T47D (cell line): Measurements from ENCODE around the gene LRRC71.

Experiments used
- DNase-seq, 2 experiments: peaks; one replicate each; pipeline versions ENCODE4 v3.0.0 to v3.0.0-alpha.2; 2011 to 2012; ENCODE audit warnings: low read depth in 1 of 2, low spot score in 1 of 2
- JUND ChIP-seq: IDR thresholded peaks from 2 replicates; pipeline ENCODE4 v1.6.1; 2012; ENCODE audit warnings: low read depth
- in situ Hi-C: cut with HindIII; loops from 2 replicates; pipeline ENCODE4 v1.10.0; 2016; ENCODE audit warnings: low sequenced_read_pairs, low pct_unique_long_range_greater_than_20kb

The LRRC71 gene

DNA sequence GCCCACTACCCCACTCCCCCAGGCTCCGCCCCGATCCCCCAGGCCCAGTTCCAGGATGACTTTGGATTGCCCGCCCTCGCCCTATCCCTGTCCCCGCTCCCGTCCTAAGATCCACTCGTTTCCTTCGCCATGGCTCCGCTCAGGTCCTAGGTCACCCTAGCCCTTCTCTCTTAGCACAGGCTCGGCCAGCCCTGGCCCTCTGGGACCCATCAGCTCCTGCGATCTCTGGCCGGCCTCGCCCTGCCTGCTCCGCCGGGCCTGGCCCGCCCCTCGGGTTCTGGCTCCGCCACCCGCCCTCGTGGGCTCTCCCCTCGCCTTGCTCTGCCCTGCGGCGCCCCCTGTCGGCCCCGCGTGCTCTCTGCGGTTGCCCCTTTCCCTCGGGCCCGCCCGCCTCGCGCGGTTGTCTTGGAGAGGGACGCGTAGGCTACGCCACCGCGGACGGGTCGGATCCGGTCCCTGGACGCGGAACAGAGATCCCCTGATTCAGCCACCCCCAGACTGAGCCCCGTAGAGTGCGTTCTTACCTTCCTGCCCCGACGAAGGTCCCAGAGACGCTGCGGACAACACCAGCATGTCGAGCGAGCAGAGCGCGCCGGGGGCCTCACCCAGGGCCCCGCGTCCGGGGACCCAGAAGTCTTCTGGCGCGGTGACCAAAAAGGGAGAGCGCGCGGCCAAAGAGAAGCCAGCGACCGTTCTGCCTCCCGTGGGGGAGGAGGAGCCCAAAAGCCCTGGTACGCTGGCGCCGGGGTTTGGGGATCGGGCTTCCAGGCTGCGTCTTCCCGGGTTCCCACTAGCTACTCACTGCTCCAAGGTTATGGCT is at the start of gene LRRC71:
Gene LRRC71, plus strand, starts transcription at position 400 of the 820 bp plus-strand sequence. Its CDS starts 172 bp downstream, at position 572.
- TF ChIP-seq JUND = no peak
- in situ Hi-C loops = no loop called here
- DNase-seq = peak in 1 of 2 experiments; percentile 50

DNA sequence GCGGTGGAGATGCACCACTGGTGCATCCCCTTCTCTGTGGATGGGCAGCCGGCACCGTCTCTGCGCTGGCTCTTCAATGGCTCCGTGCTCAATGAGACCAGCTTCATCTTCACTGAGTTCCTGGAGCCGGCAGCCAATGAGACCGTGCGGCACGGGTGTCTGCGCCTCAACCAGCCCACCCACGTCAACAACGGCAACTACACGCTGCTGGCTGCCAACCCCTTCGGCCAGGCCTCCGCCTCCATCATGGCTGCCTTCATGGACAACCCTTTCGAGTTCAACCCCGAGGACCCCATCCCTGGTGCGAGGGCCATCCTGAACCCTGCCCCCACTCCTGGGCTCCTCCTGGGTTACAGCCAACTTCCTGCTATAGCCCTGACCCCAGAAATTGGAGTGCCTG is 46.8 kb upstream of the LRRC71 start:
- TF ChIP-seq JUND = no peak
- DNase-seq = no peak
- in situ Hi-C loops = no loop called here

DNA sequence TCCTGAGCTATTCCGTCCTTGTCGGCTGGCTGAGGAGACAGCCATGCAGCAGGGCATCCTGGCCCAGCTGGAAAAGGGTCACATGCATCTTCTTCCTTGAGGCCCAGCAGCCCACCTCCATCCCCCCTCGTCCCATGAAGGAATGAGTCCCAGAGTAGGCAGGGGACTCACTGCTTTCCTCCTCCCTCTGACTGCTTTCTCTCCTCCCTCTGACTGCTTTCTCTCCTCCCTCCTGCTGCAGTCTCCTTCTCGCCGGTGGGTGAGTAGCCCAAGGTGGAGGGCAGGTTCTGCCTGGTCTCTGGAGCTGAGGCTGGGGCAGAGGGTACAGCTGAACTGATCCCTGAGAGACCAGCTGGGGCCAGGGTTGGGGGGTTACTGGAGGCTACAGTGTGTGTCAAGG is 46.3 kb upstream of the LRRC71 start:
- no peak for DNase-seq
- in situ Hi-C loops = no loop called here
- TF ChIP-seq JUND = no peak

- TF ChIP-seq JUND = no peak
- in situ Hi-C loops = no loop called here
- no peak for DNase-seq
Observed at GRCh38 chr1:156874572-156875340, 45.7 kb upstream of the LRRC71 start.

GRCh38 chr1:156875341-156875615 is 45.2 kb upstream of the LRRC71 start:
- no peak for TF ChIP-seq JUND
- in situ Hi-C loops = no loop called here
- DNase-seq = no peak

GRCh38 chr1:156876281-156876680 is 44.2 kb upstream of the LRRC71 start:
- in situ Hi-C loops = no loop called here
- TF ChIP-seq JUND = no peak
- no peak for DNase-seq

- no peak for TF ChIP-seq JUND
- in situ Hi-C loops = no loop called here
Observed at GRCh38 chr1:156877433-156878170, 42.8 kb upstream of the LRRC71 start.

GRCh38 chr1:156879876-156880275 is 40.6 kb upstream of the LRRC71 start:
- TF ChIP-seq JUND = no peak
- in situ Hi-C loops = no loop called here
- DNase-seq = no peak

More at GRCh38 chr1:156877433-156878170, 42.8 kb upstream of the LRRC71 start:
- DNase-seq = no peak

DNA sequence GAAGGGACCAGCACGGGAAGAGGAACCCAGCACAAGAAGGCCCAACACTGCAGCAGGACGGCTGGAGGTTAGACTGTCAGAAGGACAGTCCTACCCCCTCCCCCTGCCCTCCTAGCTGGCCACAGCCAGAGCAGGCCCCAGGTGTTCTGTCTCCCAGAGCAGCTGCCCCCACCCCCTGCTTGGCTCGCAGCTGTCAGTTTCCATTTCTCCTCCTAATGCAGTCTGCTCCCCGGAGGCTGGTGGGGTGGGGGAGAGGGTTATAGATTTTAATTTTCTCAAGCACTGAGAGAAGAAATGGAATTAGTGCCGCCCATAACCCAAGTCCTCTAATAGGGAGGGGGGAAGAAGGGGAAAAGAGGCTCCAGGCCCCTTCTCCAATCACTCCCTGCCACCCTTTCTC is 40.0 kb upstream of the LRRC71 start:
- DNase-seq = no peak
- in situ Hi-C loops = no loop called here
- no peak for TF ChIP-seq JUND

- no peak for TF ChIP-seq JUND
- in situ Hi-C loops = no loop called here
- no peak for DNase-seq
Observed at GRCh38 chr1:156881101-156881500, 39.3 kb upstream of the LRRC71 start.

DNA sequence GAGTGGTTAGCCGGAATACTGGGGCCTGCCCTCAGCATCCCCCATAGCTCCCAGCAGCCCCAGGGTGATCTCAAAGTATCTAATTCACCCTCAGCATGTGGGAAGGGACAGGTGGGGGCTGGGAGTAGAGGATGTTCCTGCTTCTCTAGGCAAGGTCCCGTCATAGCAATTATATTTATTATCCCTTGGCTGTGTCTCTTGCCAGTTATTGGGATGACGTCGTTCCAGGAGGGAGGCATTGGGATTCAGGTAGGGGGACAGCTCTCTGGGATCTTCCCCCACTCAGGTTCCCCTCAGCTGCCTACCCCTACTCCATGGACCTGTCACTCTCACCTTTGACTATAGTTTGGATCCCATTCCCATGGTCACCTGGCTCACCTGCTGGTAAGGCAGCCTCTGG is 38.8 kb upstream of the LRRC71 start:
- no peak for TF ChIP-seq JUND
- in situ Hi-C loops = no loop called here
- no peak for DNase-seq

GRCh38 chr1:156882543-156882942 is 37.9 kb upstream of the LRRC71 start:
- DNase-seq = no peak
- in situ Hi-C loops = no loop called here
- TF ChIP-seq JUND = no peak

GRCh38 chr1:156883919-156884318 is 36.5 kb upstream of the LRRC71 start:
- no peak for DNase-seq
- in situ Hi-C loops = no loop called here
- no peak for TF ChIP-seq JUND
